Measurements from ENCODE around the gene ADCYAP1.

DNA sequence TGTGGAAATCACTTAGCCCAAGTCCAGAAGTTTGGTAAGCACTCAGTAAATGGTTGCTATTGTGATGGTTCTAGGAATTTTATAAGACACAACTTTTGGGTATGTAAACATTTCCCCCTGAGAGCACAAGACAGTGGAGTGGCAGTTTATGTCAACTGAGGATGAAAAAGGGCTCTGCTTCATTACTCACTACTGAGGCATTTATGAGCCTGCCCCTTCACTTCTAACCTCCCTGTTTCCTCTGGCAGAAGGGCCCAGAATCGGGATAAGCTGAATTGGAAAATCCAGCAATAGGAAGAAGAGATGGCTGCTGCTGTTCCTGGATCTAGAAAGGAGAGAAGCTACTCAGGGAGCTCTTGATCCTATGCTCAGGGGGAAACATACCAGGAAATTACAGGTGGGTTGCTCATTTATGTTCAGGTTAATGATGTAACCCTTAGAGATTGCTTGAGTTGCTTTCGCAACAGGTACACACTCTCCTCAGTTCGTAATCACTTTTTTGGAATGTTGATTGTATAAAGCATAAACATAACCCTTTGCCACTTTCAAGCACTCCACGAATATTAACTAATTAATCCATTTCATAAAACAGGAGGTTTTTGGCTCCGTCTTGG is 46.3 kb downstream of the ADCYAP1 start:
- TF ChIP-seq, protein P1, sequence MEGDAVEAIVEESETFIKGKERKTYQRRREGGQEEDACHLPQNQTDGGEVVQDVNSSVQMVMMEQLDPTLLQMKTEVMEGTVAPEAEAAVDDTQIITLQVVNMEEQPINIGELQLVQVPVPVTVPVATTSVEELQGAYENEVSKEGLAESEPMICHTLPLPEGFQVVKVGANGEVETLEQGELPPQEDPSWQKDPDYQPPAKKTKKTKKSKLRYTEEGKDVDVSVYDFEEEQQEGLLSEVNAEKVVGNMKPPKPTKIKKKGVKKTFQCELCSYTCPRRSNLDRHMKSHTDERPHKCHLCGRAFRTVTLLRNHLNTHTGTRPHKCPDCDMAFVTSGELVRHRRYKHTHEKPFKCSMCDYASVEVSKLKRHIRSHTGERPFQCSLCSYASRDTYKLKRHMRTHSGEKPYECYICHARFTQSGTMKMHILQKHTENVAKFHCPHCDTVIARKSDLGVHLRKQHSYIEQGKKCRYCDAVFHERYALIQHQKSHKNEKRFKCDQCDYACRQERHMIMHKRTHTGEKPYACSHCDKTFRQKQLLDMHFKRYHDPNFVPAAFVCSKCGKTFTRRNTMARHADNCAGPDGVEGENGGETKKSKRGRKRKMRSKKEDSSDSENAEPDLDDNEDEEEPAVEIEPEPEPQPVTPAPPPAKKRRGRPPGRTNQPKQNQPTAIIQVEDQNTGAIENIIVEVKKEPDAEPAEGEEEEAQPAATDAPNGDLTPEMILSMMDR (IDR thresholded peaks at IDR 0.05): no peak
- TF ChIP-seq, protein P2, sequence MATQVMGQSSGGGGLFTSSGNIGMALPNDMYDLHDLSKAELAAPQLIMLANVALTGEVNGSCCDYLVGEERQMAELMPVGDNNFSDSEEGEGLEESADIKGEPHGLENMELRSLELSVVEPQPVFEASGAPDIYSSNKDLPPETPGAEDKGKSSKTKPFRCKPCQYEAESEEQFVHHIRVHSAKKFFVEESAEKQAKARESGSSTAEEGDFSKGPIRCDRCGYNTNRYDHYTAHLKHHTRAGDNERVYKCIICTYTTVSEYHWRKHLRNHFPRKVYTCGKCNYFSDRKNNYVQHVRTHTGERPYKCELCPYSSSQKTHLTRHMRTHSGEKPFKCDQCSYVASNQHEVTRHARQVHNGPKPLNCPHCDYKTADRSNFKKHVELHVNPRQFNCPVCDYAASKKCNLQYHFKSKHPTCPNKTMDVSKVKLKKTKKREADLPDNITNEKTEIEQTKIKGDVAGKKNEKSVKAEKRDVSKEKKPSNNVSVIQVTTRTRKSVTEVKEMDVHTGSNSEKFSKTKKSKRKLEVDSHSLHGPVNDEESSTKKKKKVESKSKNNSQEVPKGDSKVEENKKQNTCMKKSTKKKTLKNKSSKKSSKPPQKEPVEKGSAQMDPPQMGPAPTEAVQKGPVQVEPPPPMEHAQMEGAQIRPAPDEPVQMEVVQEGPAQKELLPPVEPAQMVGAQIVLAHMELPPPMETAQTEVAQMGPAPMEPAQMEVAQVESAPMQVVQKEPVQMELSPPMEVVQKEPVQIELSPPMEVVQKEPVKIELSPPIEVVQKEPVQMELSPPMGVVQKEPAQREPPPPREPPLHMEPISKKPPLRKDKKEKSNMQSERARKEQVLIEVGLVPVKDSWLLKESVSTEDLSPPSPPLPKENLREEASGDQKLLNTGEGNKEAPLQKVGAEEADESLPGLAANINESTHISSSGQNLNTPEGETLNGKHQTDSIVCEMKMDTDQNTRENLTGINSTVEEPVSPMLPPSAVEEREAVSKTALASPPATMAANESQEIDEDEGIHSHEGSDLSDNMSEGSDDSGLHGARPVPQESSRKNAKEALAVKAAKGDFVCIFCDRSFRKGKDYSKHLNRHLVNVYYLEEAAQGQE (IDR thresholded peaks at IDR 0.05; ENCODE audit: insufficient read depth in 1 of 2, low read depth in 2 of 2, low read length in 1 of 2): no peak
